ENCODE measurements around the gene TMCC2.

Gene TMCC2

DNA sequence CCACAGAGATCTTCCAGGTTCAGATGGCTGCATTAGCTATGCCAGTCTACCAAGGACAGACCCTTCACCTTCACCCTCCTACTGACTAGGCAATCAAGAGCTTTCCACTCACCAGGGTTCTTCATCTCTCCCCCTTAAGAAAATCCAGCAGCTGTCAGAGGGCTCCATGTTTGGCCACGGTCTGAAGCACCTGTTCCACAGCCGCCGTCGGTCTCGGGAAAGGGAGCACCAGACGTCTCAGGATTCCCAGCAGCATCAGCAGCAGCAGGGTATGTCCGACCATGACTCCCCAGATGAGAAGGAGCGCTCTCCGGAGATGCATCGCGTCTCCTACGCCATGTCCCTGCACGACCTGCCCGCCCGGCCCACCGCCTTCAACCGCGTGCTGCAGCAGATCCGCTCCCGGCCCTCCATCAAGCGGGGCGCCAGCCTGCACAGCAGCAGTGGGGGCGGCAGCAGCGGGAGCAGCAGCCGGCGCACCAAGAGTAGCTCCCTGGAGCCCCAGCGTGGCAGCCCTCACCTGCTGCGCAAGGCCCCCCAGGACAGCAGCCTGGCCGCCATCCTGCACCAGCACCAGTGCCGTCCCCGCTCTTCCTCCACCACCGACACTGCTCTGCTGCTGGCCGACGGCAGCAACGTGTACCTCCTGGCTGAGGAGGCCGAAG is 13.8 kb downstream of the TMCC2 start:
- DNase-seq, result no peak

DNA sequence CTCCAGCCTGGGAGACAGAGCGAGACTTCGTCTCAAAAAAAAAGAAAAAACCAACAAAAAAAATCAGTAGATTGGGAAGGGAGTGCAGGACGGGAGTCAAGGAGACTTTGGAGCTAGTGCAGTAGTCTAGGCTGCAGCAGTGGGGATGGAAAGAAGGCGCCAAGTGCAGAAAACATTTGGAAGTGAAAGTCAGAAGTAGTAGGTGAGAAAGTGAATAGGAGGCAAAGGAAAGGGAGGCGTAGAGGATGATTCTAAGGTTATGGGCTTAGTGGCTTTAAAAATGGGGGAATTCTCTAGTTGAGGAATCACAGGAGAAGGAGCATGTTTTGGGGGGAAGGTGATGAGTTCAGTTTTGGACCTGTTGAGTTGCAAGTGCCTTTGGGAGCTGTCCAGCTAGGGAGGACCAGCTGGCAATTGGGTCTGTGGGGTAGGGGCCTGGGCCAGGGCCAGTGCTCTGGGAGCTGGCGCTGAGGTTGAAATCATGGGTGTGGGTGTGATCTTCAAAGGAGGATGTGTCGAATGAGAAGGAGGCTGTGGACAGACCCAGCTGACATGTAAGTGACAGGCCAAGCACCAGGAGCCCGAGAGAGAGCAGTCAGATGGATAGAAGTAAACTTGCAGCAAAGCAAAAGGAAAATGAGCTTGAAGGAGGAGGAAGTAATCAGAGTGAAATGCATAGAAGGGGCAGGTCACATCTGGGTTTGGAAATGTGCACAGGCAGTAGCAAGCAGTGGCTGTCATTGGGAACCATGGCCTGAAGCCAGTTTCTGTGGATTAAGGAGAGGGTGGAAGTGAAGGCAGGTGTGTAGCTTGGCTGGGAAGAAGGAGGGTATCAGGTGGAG is 15.8 kb downstream of the TMCC2 start:
- DNase-seq, result no peak

DNA sequence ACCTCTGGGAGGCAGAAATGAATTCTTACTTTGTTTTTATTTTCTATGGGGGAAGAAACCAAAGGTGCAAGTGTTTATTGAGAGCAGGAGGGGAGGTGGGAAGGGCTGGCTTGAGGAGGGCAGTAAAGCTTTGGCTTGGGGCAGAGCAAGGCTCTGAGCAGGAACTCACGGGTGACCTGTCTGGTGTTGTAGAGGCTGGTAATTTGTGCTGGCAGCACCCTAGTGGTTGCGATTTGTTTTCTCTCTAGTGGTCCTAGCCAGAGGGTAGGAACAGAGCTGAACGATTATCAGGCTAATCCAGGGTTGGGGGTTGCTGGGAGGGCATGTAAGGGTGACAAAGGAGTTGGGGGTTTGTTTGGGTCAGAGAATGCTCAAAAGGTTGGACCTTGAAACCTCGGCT is 16.6 kb downstream of the TMCC2 start:
- DNase-seq, result no peak

DNA sequence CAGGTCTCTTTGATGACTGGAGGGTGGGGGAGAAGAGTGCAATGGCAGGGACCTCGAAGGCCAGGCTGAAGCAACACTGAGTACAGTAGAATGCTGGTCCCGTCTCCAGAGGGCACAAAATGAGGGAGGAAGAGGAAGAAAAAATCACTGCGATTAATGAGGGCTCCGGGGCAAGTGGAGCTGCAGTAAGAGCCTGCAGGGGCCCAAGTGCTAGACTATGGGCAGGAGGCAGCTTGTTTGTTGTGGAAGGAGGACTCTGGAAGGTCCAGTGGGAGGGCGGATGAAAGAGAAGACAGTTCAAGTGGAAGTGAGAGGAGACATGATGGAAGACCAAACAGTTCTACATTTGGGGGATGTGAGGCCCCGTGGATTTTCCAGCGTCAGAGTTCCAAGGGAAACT is 17.4 kb downstream of the TMCC2 start:
- DNase-seq, result no peak

DNA sequence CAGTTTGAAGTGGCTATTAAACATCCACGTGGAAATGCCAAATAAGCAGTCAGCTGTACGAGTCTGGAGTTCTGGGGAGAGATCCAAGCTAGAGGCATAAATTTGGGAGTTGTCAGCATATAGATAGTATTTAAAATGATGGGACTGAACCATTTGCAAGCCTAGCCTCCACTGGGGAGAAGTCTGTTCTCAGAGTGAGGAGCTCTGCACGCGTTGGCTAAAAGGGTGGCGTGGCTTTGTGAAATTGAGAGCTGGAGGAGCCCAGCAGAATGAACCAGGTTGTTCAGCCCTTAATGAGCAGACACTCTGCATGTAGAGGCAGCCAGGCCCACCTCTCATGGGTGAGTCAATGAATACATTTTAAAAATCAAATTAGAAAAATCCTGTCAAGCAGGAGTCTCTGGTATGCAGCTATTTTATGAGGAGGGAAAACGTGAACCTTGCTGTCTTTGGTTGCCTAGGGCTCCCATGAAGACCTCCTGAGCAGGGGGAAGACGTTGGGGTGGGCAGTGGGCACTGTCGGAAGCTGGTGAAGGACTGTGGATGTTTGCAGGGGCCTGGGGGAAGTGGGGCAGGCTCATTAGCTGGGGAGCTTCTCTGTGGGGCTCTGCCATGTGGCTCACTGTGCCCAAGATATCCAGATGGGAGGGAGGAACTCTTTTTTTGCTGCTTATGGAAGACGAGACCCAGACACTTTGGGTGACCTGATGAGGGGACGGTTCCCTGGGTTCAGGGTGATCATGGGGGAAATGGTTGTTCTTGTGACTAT is 18.8 kb downstream of the TMCC2 start:
- no peak for DNase-seq

DNA sequence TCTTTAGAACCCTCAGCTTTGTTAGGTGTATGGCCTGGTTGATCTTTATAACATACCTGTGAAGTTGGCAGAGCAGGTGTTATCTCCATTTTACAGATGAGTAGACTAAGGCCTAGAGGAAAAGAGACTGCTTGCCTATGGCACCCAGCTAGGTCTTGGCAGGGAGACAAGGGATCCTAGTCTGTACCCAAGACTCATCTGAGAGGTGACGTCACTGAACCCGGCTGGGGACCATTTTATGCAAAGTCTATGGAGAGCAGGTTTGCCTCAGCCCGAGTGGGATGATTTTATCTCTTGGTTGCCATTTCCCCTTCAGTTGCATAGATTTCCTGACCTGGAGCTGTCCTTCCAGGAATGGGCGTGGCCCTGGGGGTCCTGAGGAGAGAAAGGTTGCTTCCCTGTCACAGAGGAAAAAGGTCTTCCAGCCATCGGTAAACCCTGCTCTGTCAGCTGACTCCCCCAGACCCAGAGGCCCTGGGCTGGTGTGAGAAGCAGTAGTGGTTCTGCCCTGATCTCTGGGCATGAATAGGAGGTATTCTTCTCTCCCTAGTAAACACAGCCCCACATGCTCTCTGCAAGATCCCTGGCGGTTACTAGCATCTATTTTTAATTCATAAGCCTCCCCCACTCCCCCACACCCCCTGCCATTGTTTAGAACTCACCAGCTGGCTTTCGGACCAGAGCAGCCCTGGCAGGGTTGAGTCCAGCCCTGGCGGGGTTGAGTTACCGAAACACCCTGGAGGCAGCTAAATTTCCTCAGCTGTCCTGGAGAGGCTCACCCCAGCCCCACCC is 19.6 kb downstream of the TMCC2 start:
- peak in 1 of 2 experiments; percentile 46 for DNase-seq

DNA sequence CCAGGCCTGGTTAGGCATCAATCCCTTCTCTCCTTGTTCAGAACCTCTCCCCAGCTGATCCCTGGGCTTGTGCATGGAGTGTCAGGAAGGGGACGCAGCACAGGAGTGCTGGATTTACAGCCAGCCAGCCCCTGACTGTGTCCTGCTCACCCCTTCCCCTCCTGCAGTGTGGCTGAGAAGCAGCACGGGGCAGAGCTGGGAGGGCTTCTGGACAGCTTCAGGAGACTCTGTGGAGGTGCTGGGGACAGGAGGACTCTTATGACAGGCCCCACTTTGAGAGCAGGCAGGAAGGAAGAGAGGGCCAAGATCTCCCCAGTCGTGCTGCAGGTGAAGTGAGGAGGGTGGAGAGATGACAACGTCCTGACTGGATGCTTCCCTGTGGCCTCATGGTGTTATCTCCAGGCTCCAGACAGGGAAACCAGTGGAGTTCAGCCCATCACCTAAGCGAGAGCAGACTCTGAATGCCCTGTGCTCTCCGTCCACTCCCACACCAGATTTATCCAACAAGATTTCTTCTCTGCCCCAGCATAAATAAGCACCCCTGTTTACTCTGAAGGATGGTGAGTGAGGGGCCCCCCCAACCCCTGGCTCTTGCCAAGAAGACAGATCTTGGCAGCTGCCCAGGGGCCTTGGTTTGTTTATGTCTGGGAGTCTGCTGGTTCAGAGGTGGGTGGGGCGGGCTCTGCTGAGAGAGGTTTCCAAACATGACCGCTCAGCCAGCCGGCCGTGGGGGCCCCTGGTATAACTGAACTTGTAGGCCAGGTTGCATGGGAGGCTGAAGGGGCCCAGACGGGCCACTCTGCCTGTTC is 21.3 kb downstream of the TMCC2 start:
- DNase-seq, result peak in 1 of 2 experiments; percentile 52

DNA sequence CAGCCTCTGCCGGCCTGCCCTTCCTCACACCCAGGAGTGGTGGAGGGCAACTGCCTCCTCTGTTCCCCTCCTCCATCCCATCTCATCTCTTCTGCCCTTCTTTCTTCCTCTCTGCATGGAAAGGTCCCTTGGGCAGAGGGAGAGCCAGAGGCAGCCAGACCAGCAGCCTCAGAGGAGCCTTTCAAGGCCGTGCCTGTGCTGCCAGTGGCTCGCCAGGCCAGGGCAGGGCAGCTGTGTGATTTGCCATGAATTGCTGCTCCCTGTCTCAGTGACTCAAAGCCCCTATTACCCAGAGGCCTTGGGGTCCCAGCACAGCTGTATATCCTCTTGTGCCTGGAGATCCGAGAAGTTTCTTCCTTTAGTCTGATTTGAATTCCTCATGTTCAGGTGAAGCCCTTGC is 21.9 kb downstream of the TMCC2 start:
- DNase-seq, result no peak

DNA sequence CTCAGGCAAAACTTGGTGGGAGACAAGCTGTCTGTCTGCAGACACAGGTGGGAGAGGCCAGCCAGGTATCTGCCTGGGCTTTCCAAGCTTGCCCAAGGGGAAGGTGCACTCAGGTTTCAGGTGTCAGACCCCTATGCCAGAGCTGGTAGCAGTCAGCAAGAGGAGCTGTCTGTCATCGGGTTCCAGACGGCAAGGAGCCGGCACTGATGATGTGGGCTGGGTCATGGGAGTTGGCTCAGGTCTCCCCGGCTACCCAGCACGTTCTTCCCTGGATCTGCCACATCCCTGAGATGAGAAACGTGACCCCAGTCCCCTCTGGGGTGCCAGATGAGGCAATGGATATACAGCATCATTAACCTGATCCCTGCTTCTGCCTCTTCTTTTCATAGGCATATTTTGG is 23.0 kb downstream of the TMCC2 start:
- DNase-seq, result no peak

DNA sequence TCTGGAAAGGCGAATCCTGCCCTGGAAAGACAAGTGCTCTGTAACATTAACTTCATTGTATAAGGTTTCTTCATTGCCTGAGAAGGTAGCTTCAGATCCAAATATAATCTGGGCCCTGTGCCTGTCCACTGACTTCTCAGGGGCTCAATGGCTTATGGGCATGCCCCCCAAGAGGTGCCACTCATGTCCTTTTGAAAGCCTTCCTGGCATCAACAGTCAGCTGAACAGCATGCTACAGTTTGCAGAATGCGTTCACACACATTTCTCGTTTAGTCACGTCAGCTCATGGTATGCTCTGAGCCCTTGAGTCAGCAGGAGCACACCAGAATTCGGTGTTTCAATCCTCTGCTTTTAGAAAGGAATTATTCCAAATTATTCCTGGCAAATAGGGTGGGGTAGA is 23.8 kb downstream of the TMCC2 start:
- no peak for DNase-seq

DNA sequence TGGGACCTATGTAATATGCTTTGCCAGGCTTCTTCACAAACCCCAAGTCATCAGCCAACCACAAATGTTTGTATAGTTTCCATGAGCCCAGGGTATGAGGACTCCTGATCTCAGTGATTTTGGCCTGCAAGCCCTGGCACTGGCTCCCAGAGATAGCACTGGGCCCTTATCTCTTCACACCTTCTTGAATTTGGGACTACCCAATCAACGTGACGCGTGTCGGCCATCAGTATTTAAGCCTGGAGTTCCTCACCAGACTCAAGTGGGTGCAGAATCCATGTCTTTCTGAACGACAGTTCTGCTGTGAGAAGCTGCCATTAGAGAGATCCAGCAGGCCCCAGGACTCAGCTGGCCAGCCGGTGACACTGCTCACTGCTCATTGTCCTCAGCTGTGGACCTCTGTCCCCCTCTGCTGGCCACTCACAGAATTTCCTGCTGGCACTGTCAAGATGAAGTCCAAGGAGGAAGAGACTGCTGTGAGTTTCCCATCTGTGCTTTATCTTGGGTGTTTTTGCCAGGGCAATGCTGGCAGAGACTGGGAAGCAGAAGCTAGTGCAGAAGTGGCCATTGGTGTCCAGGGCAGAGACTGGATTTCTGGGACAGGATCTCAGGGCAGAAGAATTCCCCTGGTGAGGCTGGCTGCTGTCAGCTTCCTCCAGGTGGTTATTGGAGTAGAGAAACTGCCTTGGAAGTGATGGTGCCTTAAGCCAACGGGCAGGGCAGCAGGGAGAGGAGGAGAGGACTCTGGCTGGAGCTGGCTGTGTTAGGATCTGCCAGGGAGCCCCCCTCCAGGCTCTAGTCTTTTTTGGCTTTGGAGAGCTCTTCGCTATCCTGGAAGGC is 28.4 kb downstream of the TMCC2 start:
- peak; percentile 68 to 78 for DNase-seq

DNA sequence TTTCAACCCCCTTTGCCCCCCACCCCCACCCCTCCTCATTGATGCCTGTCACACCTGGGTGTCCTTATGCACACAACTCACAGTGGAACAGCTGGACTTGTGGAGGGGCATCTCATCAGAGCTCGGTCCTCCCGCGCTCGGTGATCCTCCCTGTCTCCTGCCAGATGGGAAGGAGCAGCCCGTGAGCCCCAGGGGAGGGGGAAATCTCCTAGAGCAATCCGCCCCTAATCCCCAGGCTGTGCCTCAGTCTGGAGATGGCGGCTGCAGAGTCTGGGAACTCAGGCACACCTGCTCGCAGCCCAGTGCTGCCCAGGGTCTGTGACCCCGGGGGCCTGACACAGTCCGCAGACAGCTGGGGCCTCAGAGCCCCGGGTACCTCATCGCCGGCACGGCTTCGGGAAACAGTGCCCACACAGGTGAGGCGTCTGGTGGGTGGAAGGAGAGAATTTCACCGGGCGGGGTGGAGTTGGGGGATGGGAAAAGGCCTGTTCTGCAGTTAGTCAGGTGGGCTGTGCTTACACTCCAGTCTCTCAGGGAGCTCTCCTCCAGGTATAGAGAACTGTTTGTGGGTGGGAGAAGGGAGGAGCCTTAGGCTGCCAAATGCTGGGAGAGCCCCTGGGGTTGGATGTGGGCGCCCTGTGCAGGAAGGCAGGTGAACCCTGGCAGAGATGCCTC is 29.3 kb downstream of the TMCC2 start:
- DNase-seq, result no peak

DNA sequence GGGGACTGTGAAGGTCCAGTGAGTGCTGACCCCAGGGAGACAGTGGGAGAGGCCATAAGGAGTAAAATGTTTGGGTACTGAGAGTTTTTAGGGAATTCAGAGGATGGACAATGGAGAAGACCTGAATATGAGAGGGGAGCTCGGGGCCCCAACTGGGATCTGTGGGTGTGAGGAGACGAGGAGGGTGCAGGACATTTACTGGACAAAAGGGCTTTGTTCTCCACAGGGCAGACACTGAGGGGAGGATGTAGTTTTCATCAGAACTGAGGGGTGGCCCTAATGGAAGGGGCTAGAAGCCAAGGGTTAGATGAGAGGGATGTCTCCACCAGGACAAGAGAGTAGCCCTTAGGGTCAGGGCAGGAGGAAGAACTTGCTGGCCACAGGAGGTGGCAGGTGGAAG is 30.0 kb downstream of the TMCC2 start:
- DNase-seq, result no peak

DNA sequence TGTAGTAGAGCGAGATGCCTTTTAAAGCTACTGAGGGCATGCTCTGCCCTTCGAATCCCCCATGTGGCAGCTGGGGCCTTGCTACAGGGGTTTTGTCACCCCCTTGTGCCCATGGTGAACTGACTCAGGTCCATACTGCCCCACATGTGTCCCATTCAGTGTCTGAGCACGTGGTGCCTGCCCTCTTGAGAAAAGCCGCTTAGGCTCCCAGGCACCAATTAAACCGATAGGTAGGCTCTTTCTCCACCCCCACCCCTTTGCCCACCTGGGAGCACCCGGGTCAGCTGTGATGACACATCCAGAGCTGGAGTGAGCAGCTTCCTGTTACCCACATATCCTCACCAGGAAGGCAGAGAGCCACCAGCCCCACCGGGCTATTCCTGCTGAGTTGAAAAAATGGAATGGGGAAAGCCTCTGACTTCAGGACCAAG is 30.5 kb downstream of the TMCC2 start:
- DNase-seq, result no peak

DNA sequence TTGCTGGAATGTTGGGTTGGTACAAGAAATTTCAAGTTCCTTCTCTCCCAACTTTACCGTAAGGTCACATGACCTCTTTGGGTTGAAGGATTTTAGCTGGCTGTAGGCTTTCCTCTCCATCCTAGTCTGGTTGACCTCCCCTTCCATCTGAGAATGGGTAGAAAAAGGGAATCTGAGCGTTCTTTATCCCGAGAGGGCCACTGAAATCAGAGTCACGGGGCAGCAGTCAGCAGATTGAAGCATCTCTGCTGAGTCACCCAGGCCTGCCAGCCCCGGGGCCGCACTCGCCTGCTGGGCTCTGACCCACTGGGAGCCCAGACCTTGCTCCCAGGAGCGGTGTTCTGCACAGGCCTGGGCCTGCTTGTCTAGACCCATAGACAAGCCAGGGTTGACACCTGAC is 31.0 kb downstream of the TMCC2 start:
- DNase-seq, result peak in 1 of 2 experiments; percentile 47

DNA sequence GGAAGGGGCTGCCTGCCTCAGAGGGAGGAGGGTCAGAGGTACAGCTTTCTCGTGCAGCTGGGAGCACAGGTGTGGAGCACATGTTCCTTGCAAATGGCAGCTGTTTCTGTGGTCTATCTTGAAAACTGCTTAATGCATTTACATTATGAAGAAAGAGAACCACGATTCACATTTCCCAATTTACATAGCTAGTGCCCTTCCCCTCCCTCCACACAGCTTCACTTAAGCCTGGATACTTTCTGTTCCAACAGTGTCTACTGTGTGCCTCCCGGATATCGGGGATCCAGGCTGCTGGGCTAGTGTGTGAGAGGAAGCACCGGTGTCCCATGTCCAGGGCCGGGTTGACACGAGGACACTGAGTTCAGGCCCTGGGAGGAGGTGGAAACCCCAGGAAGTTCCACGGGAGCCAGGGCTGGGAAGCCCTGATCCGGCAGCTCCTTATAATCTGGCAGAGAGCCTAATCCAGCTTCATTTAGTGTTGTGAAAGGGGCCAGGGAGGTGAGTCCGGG is 31.6 kb downstream of the TMCC2 start:
- DNase-seq, result no peak

DNA sequence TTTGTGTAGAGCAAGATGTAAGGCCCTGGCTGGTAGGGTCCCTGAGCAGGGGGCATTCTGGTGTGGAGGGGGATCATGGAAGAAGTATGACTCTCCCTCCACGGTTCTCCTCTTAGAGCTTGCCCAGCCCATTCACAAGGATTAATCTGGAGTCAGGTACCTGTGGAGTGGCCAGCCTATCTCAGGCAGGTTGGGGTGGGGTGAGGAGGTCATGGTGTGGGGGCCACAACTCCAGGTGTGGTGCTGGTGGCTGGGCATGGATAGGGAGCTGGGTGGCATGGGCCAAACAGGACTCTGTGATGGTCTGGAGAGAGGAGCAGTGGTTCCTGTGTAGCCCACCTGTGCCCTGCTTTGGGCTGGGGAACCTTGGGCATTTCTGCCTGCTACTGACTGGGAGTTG is 32.3 kb downstream of the TMCC2 start:
- DNase-seq, result no peak

DNA sequence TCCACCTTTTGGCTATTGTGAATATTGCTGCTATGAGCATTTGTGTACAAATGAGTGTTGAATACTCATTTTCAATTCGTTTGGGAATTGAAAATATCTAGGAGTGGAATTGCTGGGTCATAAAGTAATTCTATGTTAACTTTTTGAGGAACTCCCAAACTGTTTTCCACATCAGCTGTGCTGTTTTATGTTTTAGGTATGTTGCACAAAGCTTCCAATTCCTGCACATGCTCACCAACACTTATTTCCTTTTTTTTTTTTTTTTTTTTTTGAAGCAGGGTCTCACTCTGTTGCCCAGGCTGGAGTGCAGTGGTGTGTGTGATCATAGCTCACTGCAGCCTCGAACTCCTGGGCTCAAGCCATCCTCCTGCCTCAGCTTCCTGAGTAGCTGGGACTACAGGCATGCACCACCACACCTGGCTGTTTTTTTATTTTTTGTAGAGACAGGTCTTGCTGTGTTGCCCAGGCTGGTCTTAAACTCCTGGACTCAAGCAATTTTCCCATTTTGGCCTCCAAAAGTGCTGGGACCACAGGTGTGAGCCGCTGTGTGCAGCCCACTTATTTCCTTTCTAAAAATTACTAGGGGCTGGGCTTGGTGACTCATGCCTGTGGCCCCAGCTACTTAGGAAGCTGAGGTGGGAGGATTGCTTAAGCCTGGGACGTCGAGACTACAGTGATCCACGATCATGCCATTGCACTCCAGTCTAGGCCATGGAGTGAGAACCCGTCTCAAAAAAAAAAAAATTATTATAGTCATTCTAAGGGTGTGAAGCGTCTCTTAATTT is 33.4 kb downstream of the TMCC2 start:
- DNase-seq, result no peak

DNA sequence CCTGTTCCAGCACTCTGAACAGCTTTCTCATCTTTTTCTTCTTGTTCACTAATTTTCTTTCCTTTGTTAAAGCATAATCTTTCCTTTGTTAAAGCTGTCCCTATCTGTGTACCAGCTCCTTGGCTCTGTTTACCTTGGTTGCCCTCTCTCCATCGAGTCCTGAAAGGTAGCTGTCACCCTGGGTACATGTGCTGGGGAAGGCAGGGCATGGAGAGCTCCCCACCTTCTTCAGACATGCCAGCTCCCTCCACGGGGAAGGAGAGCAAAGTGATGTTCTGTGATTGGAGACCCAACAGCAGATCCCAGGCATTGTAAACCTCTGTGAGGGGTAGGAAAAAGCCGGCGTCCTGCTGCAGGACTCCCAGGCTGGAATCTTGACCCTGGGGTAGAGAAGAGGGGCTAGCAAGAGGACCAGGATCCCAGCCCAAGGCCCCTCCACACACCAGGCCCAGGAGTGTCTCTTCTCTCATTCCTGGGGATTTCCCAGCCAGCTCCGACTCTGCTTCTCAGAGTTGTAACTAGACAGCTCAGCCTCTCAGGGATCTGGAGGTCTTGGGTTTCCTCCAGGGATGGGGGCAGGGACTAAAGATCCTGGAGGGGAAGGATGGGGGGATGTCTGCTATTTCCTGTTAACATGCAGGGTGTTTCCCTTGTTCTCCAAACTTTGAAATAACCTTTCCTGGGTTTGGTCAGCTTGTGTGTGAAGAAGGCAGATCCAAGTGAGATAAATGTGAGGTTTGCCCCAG is 34.4 kb downstream of the TMCC2 start:
- DNase-seq, result no peak

Data from SHP77 (cell line).